Neural progenitor cell (in vitro differentiated cells): Measurements from ENCODE around the gene MEGF10. TPM values are rescaled to one million over a fixed set of nuclear protein-coding genes. Genes with fewer than 3 reads are reported as not detected.

Source experiments
- DNase-seq: peaks from one replicate; pipeline ENCODE4 v3.0.0-alpha.2; 2016; ENCODE audit warnings: low spot score
- H2AFZ ChIP-seq: fragments of 200-600 bp; sonication (generic); replicated peaks from 2 replicates; pipeline ENCODE4 v1.6.1; 2016; ENCODE audit warnings: antibody characterized with exemption
- H3F3A ChIP-seq: fragments of 200-600 bp; sonication (generic); 2 replicates; pipeline ENCODE4 v1.6.1; 2016; ENCODE audit warnings: antibody characterized with exemption, low read depth
- H3K27ac ChIP-seq: fragments of 200-600 bp; sonication (generic); 2 replicates; pipeline ENCODE4 v1.5.1; 2016; ENCODE audit warnings: mild to moderate bottlenecking
- H3K27me3 ChIP-seq: fragments of 200-600 bp; sonication (generic); 2 replicates; pipeline ENCODE4 v1.6.1; 2016; ENCODE audit warnings: mild to moderate bottlenecking, moderate library complexity
- H3K36me3 ChIP-seq: fragments of 200-600 bp; sonication (generic); 2 replicates; pipeline ENCODE4 v1.5.1; 2016
- H3K4me1 ChIP-seq: fragments of 200-600 bp; sonication (generic); 2 replicates; pipeline ENCODE4 v1.6.1; 2016; ENCODE audit warnings: mixed run types
- H3K4me2 ChIP-seq: fragments of 200-600 bp; sonication (generic); 2 replicates; pipeline ENCODE4 v1.6.1; 2016
- H3K4me3 ChIP-seq: fragments of 200-600 bp; sonication (generic); 2 replicates; pipeline ENCODE4 v1.5.1; 2016
- H3K79me2 ChIP-seq: fragments of 200-600 bp; sonication (generic); 2 replicates; pipeline ENCODE4 v1.6.1; 2016; ENCODE audit warnings: low read depth
- H3K9ac ChIP-seq: fragments of 200-600 bp; sonication (generic); 2 replicates; pipeline ENCODE4 v1.6.1; 2016
- H3K9me3 ChIP-seq: fragments of 200-600 bp; sonication (generic); 2 replicates; pipeline ENCODE4 v1.5.1; 2016; ENCODE audit warnings: low read depth
- H4K20me1 ChIP-seq: fragments of 200-600 bp; sonication (generic); 2 replicates; pipeline ENCODE4 v1.6.1; 2016; ENCODE audit warnings: low read depth
- H3K27ac Mint-ChIP-seq: 3 replicates; pipeline ENCODE4 v1.8.0; 2021; ENCODE audit warnings: mixed read lengths
- H3K27me3 Mint-ChIP-seq: 2 replicates; pipeline ENCODE4 v1.8.0; 2022; ENCODE audit warnings: low read depth, mild to moderate bottlenecking, inconsistent platforms, moderate library complexity, mixed read lengths; ENCODE audit not compliant: insufficient read depth
- H3K36me3 Mint-ChIP-seq: 3 replicates; pipeline ENCODE4 v1.8.0; 2021; ENCODE audit warnings: mixed read lengths
- H3K4me1 Mint-ChIP-seq: 3 replicates; pipeline ENCODE4 v1.8.0; 2021; ENCODE audit warnings: mixed read lengths
- H3K4me3 Mint-ChIP-seq: 3 replicates; pipeline ENCODE4 v1.8.0; 2021; ENCODE audit warnings: mild to moderate bottlenecking, moderate library complexity, mixed read lengths
- H3K9me3 Mint-ChIP-seq: 3 replicates; pipeline ENCODE4 v1.8.0; 2020; ENCODE audit warnings: mixed read lengths
- CTCF ChIP-seq: fragments of 200-600 bp; sonication (generic); IDR thresholded peaks from 2 replicates; pipeline ENCODE4 v1.5.1; 2017; ENCODE audit warnings: antibody characterized with exemption, mild to moderate bottlenecking
- EZH2 ChIP-seq: fragments of 200-600 bp; sonication (generic); IDR thresholded peaks from 2 replicates; pipeline ENCODE4 v1.6.1; 2017; ENCODE audit warnings: antibody characterized with exemption, mild to moderate bottlenecking, moderate library complexity
- EZH2phosphoT487 ChIP-seq: fragments of 200-600 bp; sonication (generic); IDR thresholded peaks from 2 replicates; pipeline ENCODE4 v1.6.1; 2017; ENCODE audit warnings: antibody characterized with exemption
- total RNA-seq: library from RNA; depleted of rRNA; stranded (reverse); fragments of >200 nt; gene quantifications from 2 replicates; pipeline ENCODE4 v1.2.3, GENCODE V29; 2015; ENCODE audit warnings: low replicate concordance

MEGF10 gene
- total RNA-seq, 1 donor from 2014 or later = 1.3 TPM

- Mint-ChIP-seq H3K9me3 (peaks cover 3% of the 10 kb centered on the region), H3K27me3 (peaks cover 3% of the 10 kb centered on the region), H3K27ac (peak overlapping the region; percentile 44), H3K4me1 (peaks cover 20% of the 10 kb centered on the region), H3K4me3 (no peak overlapping the region), H3K36me3 (peaks cover 15% of the 10 kb centered on the region)
- Histone ChIP-seq H3K4me3 (no peak overlapping the region), H3K9ac (no peak overlapping the region), H4K20me1 (no peaks in the 10 kb centered on the region), H3K27ac (no peak overlapping the region), H3K4me1 (peaks cover 18% of the 10 kb centered on the region), H3K9me3 (no peaks in the 10 kb centered on the region), H3K4me2 (peak overlapping the region; percentile 28), H3F3A (peaks cover 13% of the 10 kb centered on the region), H3K27me3 (no peaks in the 10 kb centered on the region), H2AFZ (peak overlapping the region; percentile 69), H3K36me3 (no peaks in the 10 kb centered on the region), H3K79me2 (no peaks in the 10 kb centered on the region)
- peak; percentile 25 for DNase-seq
- no peak for TF ChIP-seq CTCF
- no peak for TF ChIP-seq EZH2phosphoT487
- TF ChIP-seq EZH2 = no peak
Measured at GRCh38 chr5:127406326-127407121, 115.9 kb downstream of the MEGF10 start.

- no peaks in the 10 kb centered on the region for H3K9me3 ChIP-seq
- no peaks in the 10 kb centered on the region for H4K20me1 ChIP-seq
- Mint-ChIP-seq H3K36me3 (peaks cover 7% of the 10 kb centered on the region), H3K27me3 (no peaks in the 10 kb centered on the region), H3K4me3 (no peak overlapping the region), H3K4me1 (peaks cover 14% of the 10 kb centered on the region), H3K9me3 (no peaks in the 10 kb centered on the region), H3K27ac (no peak overlapping the region)
- TF ChIP-seq EZH2phosphoT487 (no peak), EZH2 (no peak), CTCF (no peak)
- H3K4me1 ChIP-seq = peaks cover 18% of the 10 kb centered on the region
- H3K4me2 ChIP-seq = no peak overlapping the region
- H3F3A ChIP-seq = peaks cover 13% of the 10 kb centered on the region
- H3K36me3 ChIP-seq = no peaks in the 10 kb centered on the region
- H2AFZ ChIP-seq = peak overlapping the region; percentile 41
- H3K27me3 ChIP-seq = no peaks in the 10 kb centered on the region
- H3K27ac ChIP-seq = no peak overlapping the region
- no peak overlapping the region for H3K4me3 ChIP-seq
- no peak overlapping the region for H3K9ac ChIP-seq
- DNase-seq = no peak
- H3K79me2 ChIP-seq = no peaks in the 10 kb centered on the region
Measured at GRCh38 chr5:127409246-127409917, 118.8 kb downstream of the MEGF10 start.

GRCh38 chr5:127409921-127410675, 119.5 kb downstream of the MEGF10 start:
- no peak overlapping the region for H3K27ac Mint-ChIP-seq
- no peaks in the 10 kb centered on the region for H3K27me3 ChIP-seq
- H3K36me3 Mint-ChIP-seq = peaks cover 6% of the 10 kb centered on the region
- H3K9me3 Mint-ChIP-seq = no peaks in the 10 kb centered on the region
- no peak for TF ChIP-seq CTCF
- TF ChIP-seq EZH2 = no peak
- TF ChIP-seq EZH2phosphoT487 = no peak
- peaks cover 13% of the 10 kb centered on the region for H3F3A ChIP-seq
- H3K4me2 ChIP-seq = no peak overlapping the region
- H3K4me1 Mint-ChIP-seq = peaks cover 14% of the 10 kb centered on the region
- H3K27me3 Mint-ChIP-seq = no peaks in the 10 kb centered on the region
- H3K79me2 ChIP-seq = no peaks in the 10 kb centered on the region
- DNase-seq = no peak
- H3K27ac ChIP-seq = no peak overlapping the region
- no peaks in the 10 kb centered on the region for H3K9me3 ChIP-seq
- H3K9ac ChIP-seq = no peak overlapping the region
- H3K4me3 Mint-ChIP-seq = no peak overlapping the region
- no peak overlapping the region for H3K4me3 ChIP-seq
- H3K4me1 ChIP-seq = peaks cover 18% of the 10 kb centered on the region
- H4K20me1 ChIP-seq = no peaks in the 10 kb centered on the region
- no peaks in the 10 kb centered on the region for H3K36me3 ChIP-seq
- peak overlapping the region; percentile 43 for H2AFZ ChIP-seq
